Measurements from ENCODE around the gene NUFIP1.
"Not testable (repeated sequence)": the region's sequence is repeated elsewhere in the genome, so short reads cannot be mapped to it uniquely, and the experiment has no call there.

NUFIP1 gene

DNA sequence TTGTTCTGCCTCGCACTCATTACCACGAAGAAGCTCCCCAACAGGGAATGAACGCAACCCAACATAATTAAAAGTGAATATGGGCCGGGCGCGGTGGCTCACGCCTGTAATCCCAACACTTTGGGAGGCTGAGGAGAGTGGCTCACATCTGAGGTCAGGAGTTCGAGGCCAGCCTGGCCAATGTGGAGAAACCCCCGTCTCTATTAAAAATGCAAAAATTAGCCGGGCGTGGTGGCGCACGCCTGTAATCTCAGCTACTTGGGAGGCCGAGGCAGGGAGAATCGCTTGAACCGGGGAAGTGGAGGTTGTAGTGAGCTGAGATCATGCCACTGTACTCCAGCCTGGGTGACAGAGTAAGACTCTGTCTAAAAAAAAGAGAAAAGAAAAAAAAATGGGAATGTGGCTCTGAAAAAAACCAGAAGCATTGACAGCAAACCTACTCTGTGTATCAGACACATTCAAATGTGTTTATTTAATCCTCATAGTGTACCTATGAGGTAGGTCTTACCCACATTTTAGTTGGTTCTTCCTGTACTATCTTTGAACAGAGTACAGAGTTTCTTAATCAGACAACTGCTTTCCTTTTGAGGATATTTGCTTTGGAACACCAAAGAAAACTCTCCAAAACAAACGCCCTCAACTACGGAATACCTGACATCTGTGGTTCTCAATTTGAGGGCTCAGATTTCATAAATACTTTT lies 70.0 kb downstream of the NUFIP1 start:
- no peak for DNase-seq

GRCh38 chr13:44918326-44919103 lies 70.8 kb downstream of the NUFIP1 start:
- DNase-seq, result peak; percentile 82

GRCh38 chr13:44917589-44918325 lies 71.5 kb downstream of the NUFIP1 start:
- peak; percentile 95 for DNase-seq

- no peak for DNase-seq
These were observed 76.8 kb downstream of the NUFIP1 start for GRCh38 chr13:44912278-44913016.

DNA sequence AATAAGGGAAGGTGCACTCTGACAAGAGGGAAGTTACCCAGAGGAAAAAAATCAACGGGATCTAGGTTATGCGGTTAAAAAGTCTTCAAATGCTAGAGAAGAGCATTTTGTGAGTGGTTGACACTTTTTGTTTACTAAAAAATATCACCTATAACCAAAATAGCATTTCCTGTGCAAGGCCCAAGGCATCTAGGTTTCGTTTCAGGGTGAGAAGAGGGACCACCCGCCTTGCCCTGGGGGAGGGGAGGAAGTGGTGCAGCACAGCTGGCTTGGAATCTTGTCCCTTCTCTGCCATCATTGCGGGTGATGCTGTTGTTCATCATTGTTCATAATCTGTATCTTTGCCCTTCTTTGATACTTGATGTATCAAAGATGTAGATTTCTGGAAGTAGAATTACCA lies 80.6 kb downstream of the NUFIP1 start:
- no peak for DNase-seq

DNA sequence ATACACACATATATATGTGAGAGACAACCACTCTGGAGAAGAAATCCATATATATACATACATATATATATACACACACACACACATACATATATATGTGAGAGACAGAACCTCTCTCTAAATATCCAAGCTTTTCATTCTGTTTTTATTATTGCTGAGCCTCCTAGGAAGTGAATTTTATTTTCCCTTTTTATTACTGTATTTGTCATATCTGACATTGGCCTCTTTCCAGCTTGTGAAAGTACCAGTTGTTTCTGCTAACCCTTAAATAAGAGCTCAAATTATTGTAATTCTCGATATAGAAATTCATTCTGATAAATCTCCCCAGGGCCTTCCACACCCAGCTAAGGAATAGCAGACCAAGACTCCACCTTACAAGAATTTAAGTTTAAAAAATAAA lies 81.0 kb downstream of the NUFIP1 start:
- DNase-seq, result no peak

DNA sequence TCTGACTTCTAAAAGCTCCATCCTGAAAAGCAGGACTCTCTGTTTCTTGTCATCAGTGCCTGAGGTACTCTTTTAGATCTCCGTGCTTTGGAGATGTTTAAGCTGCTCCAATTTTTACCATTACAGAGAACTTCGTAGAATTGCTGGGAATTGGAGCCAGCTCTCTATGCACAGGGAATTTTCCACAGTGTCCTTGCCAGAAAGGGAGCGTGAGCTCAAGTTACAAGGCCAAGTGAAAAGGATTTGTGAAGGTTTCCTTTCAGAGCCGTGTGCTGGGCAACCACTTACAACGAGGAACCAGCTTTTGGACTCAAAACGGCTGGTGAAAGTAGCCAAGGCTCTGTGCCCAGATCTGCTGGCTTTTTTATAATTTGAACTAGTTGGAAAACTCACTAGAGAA lies 82.6 kb downstream of the NUFIP1 start:
- no peak for DNase-seq

- no peak for DNase-seq
These were observed 83.0 kb downstream of the NUFIP1 start for GRCh38 chr13:44906230-44906629.

GRCh38 chr13:44905556-44905955 lies 83.7 kb downstream of the NUFIP1 start:
- DNase-seq, result no peak

GRCh38 chr13:44904967-44905366 lies 84.3 kb downstream of the NUFIP1 start:
- no peak for DNase-seq

DNA sequence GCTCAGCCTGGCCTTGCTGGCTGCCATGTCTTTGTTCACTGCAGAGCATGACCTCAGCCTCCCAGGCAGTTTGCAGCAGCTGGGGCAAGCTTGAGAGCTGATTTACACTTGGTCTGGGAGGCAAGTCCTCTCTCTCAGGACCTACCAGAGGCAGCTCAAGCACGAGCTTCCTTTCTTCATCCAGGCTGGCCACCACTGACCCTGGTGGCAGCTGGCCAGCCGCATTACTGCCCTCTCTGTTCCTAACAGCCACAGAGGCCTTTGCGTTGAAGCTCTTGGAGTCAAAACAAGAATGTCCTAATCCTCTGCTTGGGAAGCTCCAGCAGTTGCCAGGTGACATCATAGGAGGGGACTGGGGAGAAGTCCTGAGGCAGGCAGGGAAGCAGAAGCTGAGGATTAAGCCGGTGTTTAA lies 85.7 kb downstream of the NUFIP1 start:
- no peak for DNase-seq

DNA sequence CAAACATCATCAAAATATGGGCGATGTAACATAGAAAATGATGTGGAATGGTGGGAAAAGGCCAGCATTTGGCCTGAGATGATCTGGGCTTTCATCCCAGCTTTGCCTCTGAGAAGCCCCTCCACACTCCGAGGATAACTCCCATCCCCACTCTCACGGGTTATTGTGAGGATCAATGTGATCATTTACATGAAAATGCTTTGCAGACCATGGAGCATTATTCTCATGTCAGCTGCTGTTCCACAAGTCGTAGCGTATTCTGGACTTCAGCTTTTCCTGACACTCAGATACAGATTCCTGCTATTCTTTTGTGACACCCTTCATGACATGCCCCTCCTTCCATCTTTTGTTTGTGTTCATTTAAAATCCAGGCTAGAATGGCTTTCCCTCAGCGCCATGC lies 86.5 kb downstream of the NUFIP1 start:
- no peak for DNase-seq

DNA sequence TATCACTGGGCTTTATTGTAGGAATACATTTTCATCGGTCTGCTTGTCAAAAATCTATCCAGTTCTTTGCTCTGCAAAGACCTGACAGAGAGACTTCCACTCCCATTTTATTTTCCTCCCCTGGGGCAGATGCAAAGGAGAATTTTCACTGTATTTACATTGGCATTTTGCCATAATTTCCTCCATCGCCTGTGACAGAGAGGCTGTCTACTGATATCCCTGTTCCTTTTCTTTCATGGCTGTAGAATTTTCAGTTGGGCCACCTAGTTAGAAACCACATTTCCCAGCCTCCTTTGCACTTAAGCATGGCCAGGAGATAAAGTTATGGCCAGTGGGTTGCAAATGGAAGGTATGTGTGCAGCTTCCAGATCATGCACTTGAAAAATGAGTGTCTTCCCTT lies 89.3 kb downstream of the NUFIP1 start:
- DNase-seq, result no peak

- not testable (repeated sequence) for DNase-seq
These were observed 91.0 kb downstream of the NUFIP1 start for GRCh38 chr13:44898308-44898707.

DNA sequence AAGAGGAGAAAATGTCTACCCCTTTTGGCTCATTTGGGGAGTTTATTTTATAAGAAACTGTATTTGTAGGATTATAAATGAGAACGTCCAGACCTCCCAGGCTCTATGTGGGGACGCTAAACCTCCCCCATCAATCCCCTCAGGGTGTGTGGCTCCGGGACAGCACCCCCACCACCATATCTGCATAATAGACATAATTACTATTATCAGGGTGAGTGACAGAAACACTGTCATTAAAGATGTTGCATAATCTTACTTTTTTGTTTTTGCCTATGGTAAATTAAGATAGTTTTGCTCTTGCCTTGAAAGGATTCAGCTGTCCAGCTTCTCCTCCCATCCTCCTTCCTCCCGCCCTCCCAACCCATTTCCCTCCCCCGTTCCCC lies 93.3 kb downstream of the NUFIP1 start:
- no peak for DNase-seq

DNA sequence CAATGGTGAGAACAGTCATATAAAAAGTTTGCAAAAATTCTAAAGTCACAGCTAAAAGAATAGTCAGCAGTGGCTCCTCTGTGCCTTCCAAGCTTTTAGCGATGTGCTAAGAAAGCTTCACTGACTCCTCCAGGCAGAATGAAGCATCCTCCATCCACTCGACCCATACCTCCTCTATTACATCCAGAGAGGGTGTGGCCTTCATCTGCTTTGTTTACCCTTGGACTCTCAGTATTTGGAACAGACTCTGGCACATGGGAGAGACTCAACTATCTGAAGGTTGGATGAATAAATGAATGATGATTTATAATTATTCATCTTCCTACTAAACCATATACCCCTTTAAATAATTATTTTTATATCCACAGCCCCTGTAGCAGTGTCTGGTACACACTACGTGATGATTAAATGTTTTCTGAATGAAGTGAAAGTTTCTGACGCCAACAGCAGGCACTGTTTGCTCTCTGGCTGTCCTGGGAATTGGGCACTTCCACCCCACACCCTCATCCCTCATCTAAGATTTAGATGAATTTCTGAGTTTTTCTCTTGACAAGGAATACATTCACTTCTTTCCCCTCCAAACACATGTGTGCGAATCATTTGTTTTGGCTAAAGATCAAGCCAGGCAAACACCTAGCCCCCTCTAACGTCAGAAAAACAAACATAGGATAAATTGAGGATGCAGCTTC lies 93.9 kb downstream of the NUFIP1 start:
- no peak for DNase-seq

DNA sequence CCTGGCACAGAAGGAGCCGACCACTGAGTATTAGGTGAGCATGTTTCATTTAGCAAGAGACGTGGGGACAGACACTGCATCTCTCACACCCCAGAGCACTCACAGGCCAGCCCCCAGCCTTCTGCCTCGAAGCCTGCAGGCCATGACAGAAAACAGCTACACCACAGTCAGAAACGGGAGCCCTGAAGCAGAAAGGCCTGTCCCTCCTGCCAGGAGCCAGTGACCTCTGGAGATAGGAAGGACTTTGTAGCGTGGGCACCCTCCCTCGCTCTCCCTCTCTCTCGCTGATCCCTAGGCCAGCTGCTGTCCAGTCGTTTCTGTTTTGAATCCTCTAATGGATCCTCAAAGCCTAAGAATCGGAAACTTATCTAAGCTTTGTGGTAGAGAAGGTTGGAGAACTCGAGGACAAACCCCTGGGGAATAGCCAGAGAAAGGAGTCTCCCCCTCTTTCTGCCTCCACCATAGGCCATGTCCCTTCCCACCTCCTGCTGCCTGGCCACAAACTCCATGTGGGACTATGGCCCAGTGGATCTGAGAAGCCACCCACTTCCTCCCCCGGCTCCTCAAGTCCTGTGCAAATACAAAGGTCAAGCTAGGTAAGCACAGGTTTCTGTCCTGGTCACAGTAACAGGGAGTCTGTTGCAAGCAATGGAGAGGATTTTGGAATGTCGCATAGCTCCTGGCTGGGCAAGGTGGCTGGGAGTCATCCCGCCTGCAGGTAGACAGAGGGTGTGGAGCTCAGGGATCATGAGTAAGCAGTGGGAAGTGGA lies 95.1 kb downstream of the NUFIP1 start:
- DNase-seq, result no peak

Data from stimulated activated CD4-positive, alpha-beta T cell treated with anti-CD3 and anti-CD28 coated beads, Interleukin-1b, Interleukin-23, amount 100 ng/mL, for 48 hours (primary cell).